K562 treated with DMSO at 1 percent for 24 hours (cell line): ENCODE results near the gene ZCCHC3. TPM values are rescaled to one million over a fixed set of nuclear protein-coding genes. Genes with fewer than 3 reads are reported as not detected.

ENCODE experiments used
- total RNA-seq: library from RNA; unstranded; fragments of 300-600 nt; gene quantifications from 2 replicates; pipeline ENCODE4 v1.2.3, GENCODE V29; 2022; ENCODE audit warnings: low read depth; ENCODE audit not compliant: insufficient read depth

The ZCCHC3 gene, protein sequence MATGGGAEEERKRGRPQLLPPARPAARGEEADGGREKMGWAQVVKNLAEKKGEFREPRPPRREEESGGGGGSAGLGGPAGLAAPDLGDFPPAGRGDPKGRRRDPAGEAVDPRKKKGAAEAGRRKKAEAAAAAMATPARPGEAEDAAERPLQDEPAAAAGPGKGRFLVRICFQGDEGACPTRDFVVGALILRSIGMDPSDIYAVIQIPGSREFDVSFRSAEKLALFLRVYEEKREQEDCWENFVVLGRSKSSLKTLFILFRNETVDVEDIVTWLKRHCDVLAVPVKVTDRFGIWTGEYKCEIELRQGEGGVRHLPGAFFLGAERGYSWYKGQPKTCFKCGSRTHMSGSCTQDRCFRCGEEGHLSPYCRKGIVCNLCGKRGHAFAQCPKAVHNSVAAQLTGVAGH
- 29.1 and 33.2 TPM in 2 replicates for total RNA-seq

DNA sequence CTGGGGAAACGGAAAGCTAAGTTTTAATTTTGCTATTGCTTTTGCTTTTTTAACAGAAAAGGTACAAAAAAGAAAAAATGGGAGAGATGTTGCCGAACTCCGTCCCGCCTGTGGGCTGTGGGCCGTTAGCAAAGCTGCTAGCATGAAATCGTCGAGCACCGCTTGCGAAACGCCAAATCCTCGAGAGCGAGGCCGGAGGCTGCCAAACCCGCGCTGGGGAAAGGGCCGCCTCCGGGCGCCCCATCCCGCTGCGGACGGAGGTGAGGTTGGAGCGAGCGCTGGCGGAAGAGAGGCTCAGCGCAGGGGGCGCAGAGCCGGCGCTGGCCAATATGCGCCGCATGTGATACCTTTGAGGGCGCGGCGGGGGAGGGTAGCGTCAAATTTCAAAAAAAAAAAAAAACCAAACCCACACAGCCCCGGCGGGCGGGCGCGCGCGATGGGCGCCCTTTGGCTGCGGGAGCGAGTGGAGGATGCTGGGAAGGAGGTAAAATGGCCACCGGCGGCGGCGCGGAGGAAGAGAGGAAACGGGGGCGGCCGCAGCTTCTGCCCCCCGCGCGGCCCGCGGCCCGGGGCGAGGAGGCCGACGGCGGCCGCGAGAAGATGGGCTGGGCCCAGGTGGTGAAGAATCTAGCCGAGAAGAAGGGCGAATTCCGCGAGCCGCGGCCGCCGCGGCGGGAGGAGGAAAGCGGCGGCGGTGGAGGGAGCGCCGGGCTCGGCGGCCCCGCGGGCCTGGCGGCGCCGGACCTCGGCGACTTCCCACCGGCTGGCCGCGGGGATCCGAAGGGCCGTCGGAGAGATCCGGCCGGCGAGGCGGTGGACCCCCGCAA lies at the start of gene ZCCHC3:
Gene ZCCHC3 (plus strand): TSS at position 473 of the 827 bp plus-strand sequence. CDS start 17 bp downstream, at position 490.

DNA sequence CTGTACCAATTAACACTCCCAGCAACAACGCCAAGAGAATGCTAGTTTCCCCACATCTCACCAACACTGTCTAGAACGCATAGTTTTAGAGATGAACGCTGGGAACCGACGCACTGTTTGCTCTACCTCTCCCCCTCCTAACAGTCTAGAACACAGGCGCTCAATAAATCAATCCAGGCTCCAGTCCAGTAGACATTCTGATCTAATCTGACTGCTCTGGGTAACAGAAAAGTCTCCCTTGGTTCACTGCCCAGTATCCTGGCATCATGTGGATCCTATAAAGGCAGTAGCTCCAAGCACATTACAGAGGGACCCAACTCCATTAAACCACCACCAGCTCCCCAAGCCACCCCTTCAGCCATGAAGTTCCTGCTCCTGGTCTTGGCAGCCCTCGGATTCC lies 40.0 kb upstream of the ZCCHC3 start, which contains the start of gene DEFB132:
Gene DEFB132 (plus strand): TSS at position 306 of the 400 bp plus-strand sequence. CDS start 55 bp downstream, at position 361.

DNA sequence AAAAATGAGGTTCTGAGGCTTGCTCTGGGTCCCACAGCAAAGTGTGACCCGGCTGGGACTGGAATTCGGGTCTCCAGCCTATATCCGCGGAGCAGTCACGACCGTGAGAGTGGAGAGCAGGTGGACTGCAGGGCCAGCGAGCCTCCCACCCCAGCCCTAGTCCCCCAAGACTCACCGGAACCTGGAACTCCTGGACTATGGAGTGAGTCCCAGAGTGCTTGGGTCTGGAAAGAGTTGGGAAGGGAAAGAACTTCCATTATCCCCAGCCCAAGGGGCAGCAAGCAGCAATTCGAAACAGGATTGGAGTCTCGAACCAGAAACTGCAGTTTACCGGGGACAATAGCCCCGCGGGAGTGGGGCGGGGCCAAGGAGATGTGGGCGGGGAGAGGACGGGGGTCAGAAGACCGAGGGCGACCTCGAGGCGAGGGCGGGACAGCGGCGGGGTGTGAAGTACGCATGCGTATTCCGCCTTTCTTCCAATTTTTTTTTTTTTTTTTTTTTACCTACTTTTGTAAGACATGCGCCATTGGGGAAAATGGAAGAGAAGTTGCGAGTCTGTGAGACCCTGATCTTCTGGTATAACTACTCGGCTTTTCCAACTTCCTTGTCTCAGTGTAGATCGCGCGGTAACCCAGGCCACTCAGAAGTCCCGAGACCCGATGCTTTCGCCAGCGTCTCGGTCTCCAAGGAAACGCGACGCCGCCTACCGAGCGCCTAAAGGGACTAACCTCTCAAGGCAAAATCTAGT lies 7.1 kb upstream of the ZCCHC3 start, which contains the start of gene C20orf96:
Gene C20orf96 (minus strand): TSS at position 667 of the 748 bp plus-strand sequence. CDS start 140 bp downstream, at position 527.

DNA sequence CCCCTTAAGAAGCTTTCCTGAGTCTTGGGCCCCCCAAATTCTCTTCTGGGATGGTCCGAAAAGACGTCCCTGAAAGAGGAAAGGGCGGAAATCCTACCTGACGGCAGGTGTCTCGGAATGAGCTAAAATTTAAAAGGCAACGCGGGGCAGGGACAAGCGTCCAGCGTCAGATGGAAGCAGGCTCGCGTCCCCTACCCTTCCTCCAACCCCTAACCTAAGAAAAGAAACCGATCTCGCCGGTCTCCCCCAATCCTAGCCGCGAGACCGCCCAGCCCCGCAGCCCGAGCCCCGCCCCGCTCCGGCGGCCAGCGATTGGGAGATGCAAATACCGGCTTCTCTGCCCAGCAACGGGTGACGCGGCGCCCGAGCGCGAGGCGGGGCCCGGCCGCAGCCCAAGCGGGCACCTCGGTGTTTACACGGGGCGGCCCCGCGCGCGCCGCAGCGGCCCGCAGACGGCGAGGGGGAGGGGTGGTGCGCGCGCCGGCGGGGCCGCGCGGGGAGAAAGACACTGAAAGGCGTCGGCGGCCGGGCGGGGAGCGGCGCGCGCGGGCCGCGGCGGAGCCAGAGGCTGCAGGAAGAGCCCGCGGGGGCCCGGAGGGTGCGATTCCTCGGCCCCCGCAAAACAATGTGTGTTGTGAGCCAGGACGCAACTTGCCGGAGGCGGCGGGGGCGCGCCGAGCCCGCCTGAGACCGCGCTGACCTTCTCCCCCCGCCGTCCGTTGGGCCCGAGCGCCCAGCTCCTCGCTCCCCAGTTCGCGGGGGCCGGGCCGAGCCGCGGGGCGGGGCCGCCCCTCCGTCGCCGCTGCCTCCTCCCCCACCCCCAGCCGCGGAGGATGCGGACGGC lies 27.9 kb downstream of the ZCCHC3 start, which contains the start of gene SOX12:
Gene SOX12 (plus strand): TSS at position 508 of the 844 bp plus-strand sequence. CDS start 373 bp downstream, outside the sequence.

DNA sequence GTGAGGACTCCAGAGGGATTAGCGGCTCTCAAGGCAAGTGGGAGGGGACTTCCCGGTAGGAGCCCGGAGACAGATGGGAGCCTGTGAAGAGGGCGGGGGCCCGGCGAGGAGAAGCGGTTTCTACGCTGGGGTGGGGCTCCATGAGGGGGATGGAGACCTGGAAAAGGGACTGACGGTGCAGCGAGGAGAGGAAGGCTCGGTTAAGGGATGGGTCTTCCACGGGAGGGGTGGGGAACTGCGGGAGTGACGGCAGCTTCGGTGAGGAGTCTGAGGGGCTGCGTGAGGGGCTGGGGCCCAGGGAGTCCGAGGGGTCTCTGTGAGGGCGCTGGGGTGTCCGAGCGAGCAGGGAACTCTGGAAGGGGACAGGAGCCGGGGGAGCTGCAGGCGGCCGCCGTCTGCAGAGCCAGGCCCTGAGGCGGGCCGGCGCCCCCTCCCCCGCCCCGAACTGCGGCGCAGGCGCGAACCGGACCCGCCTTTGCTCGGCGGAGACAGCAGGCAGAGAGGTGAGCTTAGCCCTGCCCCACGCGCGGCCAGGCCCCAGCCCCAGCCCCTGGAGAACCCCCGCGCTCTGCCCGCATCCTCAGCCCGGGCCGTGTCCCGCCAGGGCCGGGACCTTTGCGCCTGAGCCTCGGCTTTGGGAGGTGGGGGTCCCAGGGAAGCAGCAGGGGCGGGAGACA lies 49.4 kb downstream of the ZCCHC3 start, which contains the start of gene NRSN2:
Gene NRSN2 (plus strand): TSS at position 472 of the 677 bp plus-strand sequence. CDS start 2,533 bp downstream, outside the sequence.

Other genes starting within 250 kb of the ZCCHC3 start
- not detected in 2 replicates for gene DEFB125, start 209.9 kb upstream of the ZCCHC3 start, total RNA-seq
- not detected in 2 replicates for gene DEFB126, start 155.0 kb upstream of the ZCCHC3 start, total RNA-seq
- gene DEFB127, start 140.1 kb upstream of the ZCCHC3 start, total RNA-seq = not detected in 2 replicates
- not detected in 2 replicates for gene DEFB128, start 107.9 kb upstream of the ZCCHC3 start, total RNA-seq
- not detected in 2 replicates for gene DEFB129, start 70.3 kb upstream of the ZCCHC3 start, total RNA-seq
- gene DEFB132, start 39.8 kb upstream of the ZCCHC3 start, total RNA-seq = not detected in 2 replicates
- gene C20orf96, start 6.8 kb upstream of the ZCCHC3 start, total RNA-seq = 3.5 and 4.7 TPM in 2 replicates
- 23.9 and 25.0 TPM in 2 replicates for gene SOX12, start 28.0 kb downstream of the ZCCHC3 start, total RNA-seq
- gene NRSN2, start 49.5 kb downstream of the ZCCHC3 start, total RNA-seq = 33.3 and 36.0 TPM in 2 replicates
- 306 and 374 TPM in 2 replicates for gene TRIB3, start 83.2 kb downstream of the ZCCHC3 start, total RNA-seq
- 133 and 157 TPM in 2 replicates for gene RBCK1, start 110.7 kb downstream of the ZCCHC3 start, total RNA-seq
- 22.1 and 27.5 TPM in 2 replicates for gene TBC1D20, start 165.0 kb downstream of the ZCCHC3 start, total RNA-seq
- 51.2 and 55.2 TPM in 2 replicates for gene CSNK2A1, start 246.2 kb downstream of the ZCCHC3 start, total RNA-seq